ENCODE results near the gene MACROD2. TPM values are rescaled to one million over a fixed set of nuclear protein-coding genes. Genes with fewer than 3 reads are reported as not detected.

MACROD2 gene
- total RNA-seq, 1 donor from 2014 or later, result 0.46 TPM

GRCh38 chr20:14522595-14522994 is 527.3 kb downstream of the MACROD2 start:
- no peak for DNase-seq (ENCODE audit: low read depth, low spot score)

GRCh38 chr20:14523090-14523489 is 527.8 kb downstream of the MACROD2 start:
- no peak for DNase-seq (ENCODE audit: low read depth, low spot score)

- no peak for DNase-seq (ENCODE audit: low read depth, low spot score)
Measured at GRCh38 chr20:14525426-14525825, 530.1 kb downstream of the MACROD2 start.

- no peak for DNase-seq (ENCODE audit: low read depth, low spot score)
Measured at GRCh38 chr20:14526891-14527290, 531.6 kb downstream of the MACROD2 start.

- no peak for DNase-seq (ENCODE audit: low read depth, low spot score)
Measured at GRCh38 chr20:14531786-14532185, 536.5 kb downstream of the MACROD2 start.

DNA sequence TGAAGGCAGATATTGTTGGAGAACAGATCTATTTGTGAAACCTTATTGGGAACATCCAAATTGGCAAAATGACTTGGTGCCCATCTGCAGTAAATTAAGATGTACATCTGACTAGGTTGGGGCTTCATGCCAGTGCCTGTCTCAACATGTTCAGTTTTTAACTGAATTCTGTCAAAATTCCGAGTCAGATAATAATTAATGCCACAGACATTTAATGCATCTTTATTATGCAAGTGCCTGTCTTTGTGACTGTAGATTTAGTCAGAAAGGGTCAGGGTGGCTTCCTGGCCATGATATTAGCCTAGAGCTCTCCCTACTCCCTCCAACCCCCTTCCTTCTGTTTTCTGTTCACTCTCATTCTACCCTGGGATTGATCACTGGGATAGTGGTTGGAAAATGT is 541.4 kb downstream of the MACROD2 start:
- DNase-seq (ENCODE audit: low read depth, low spot score), result no peak

DNA sequence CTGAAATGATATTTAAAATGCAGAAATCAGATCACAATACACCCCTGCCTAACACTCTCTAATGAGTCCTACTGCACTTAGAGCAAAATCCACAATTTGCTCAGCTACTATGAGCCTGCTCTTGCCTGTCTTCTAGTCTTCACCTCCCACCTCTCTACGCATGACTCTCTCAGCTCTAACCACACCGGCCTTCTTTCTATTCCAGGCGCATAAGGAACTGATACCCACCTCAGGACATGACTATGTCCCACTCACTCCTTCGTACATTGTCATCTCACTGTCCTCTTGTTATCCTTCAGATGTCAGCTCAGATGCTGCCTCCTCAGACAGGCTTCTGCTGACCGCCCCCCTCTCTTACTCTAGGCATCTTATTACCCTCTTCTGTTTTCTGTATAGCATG is 543.1 kb downstream of the MACROD2 start:
- DNase-seq (ENCODE audit: low read depth, low spot score), result no peak

- DNase-seq (ENCODE audit: low read depth, low spot score), result no peak
Measured at GRCh38 chr20:14543040-14543439, 547.7 kb downstream of the MACROD2 start.

DNA sequence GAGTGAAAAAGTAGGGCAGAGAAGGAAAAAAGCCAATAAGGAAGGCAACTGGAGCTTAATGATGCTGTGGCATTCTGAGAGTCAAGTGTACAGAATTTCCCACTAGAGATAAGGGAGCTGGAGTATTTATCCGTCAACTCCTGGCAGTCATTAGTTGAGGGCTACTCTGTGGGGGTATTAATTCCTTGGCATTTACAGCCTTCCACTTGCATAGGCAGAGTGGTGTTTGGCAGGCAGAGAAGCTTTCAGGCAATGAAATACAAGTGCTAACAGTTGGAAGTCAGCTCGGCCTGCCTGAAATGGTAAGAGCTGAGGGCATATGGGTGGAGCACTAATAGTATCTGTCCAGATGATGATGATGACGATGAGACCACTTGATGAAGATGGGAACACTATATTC is 549.4 kb downstream of the MACROD2 start:
- no peak for DNase-seq (ENCODE audit: low read depth, low spot score)

GRCh38 chr20:14550655-14551054 is 555.3 kb downstream of the MACROD2 start:
- no peak for DNase-seq (ENCODE audit: low read depth, low spot score)

GRCh38 chr20:14553774-14554534 is 558.6 kb downstream of the MACROD2 start:
- no peak for DNase-seq (ENCODE audit: low read depth, low spot score)

DNA sequence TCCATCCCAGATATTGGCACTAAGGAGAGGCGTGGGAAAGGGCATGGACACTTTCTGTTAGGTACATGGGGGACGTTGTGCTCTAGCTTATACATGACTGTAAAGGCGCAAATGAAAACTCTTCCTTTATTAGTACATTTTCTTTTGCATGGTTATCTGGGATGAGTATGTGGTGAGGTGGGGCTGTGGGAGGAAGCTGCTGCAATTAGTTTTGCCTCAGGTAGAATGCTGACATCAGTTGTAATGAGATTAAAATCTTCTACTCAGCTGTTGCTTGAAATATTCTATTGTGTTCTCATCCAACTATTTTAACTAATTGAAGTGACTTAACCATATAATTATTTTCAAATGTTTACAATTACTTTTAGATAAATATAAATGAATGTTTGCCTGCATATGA is 560.4 kb downstream of the MACROD2 start:
- no peak for DNase-seq (ENCODE audit: low read depth, low spot score)

DNA sequence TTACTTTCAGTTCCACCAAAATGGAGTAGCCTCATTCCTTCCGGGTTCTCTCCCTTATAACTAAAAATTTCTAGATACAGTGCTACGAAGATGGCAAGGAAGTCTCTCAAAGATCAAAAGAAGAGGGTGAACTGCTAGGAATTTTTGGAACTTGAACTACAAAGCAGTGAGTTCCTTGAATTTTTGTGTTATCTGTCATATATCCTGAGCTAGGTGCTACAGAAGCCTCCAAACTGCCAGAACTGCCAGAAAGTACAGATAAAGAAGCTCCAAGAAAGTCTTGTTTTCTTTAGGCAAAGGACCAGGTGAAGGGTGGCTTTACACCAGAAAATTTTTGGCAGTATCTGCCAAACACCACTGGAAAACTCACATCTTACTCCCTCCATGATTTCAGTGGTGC is 560.9 kb downstream of the MACROD2 start:
- no peak for DNase-seq (ENCODE audit: low read depth, low spot score)

DNA sequence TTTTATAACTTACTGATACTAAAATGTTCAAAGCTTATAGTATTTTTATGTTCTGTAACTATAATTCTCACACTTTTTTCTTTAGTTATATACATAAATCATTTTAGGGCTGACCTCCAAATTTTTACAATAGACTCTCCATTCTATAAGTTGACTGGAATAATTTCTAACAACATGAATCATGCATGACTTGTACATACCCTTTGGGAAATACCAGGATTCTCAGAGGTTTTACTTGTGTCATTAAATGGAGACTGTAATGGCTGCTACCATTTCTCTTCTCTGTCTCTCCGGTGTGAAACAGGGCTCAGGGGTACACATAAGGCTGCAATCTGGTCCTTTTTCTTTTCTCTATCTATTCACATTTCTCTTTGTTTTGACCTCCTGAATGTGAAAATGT is 564.3 kb downstream of the MACROD2 start:
- DNase-seq (ENCODE audit: low read depth, low spot score), result no peak

GRCh38 chr20:14561741-14562221 is 566.5 kb downstream of the MACROD2 start:
- DNase-seq (ENCODE audit: low read depth, low spot score), result no peak

DNA sequence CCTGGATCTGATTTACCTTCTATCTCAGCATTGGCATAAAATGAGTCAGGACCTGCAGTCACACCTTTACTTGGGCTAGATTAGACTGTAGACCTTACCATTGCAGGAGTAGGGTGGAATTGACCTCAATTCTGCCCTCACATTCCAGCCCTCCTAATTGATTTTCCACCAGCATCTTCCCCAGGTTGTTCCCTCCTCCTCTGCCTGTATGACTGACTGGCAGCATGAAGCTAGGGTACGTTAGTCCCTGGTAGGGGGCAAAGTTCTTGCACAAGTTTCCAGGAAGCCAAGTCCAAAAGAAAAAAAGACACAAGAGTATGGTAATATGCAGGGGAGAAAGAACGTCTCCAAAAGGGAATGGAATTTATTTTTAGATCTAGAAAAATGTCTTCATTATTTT is 567.7 kb downstream of the MACROD2 start:
- no peak for DNase-seq (ENCODE audit: low read depth, low spot score)

GRCh38 chr20:14566505-14566904 is 571.2 kb downstream of the MACROD2 start:
- DNase-seq (ENCODE audit: low read depth, low spot score), result no peak

DNA sequence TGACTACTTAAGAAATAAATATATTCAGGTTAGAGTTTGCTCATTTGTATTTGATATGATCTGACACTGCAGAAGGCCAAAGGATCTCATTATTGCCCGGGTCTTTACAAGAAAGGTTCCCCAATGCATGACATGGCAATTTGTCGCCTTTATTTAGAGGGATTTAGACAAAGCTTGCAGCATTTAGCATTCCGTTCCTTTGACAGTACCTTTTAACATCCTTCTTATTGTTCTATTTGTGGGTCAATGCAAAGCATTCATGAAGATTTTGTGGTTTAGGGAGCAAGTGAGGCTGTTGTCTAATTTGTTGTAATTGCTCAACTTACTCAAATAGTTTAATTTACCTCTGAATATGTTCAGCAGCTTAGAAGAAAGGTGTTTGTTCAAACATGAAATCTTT is 572.9 kb downstream of the MACROD2 start:
- no peak for DNase-seq (ENCODE audit: low read depth, low spot score)

DNA sequence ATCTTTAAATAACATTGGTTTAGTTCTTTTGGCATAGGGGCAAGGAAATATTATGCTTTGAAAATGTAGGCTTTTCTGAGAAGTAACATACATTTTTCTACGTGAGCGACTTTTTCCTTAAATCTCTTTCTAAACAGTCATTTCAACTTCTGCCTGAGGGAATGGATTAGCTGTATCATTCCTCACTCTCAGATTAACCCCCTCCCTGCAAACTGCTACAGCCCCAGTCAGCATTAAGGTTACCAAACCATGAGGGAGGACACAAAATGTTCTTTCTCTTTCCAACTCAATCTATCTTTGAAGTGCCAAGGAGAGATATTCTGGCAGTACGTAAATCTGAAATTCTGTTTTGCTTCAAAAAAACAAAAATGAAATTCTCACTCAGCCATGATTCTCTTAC is 573.4 kb downstream of the MACROD2 start:
- no peak for DNase-seq (ENCODE audit: low read depth, low spot score)

- no peak for DNase-seq (ENCODE audit: low read depth, low spot score)
Measured at GRCh38 chr20:14569641-14570040, 574.3 kb downstream of the MACROD2 start.

DNA sequence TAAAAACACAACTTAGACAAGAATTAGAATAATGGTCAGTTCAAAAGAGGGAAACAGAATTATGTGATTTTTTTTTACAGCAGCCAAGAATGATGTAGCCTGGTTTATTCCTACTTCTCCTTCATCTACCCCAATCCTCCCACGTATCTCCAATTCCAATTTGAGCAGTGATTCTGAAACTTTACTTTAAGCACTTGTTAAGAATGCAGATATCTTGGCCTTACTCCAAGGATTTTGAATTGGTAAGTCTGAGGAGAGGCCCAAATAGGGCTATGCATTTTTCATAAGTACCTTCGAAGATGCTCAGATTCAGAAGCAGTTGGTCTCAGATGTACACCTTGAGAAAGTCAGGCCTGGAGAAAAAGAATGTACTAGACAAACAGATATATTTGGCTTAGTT is 575.5 kb downstream of the MACROD2 start:
- DNase-seq (ENCODE audit: low read depth, low spot score), result no peak

GRCh38 chr20:14573676-14574075 is 578.4 kb downstream of the MACROD2 start:
- no peak for DNase-seq (ENCODE audit: low read depth, low spot score)

- no peak for DNase-seq (ENCODE audit: low read depth, low spot score)
Measured at GRCh38 chr20:14576196-14576877, 581.0 kb downstream of the MACROD2 start.
